SK-N-SH (cell line): Measurements from ENCODE around the gene CMYA5. TPM values are rescaled to one million over a fixed set of nuclear protein-coding genes. Genes with fewer than 3 reads are reported as not detected.

Experiments
- CTCF ChIA-PET: fragments of 300-600, 350-600 bp; formaldehyde crosslinking; extraction: SDS; loops from one replicate; lab custom pipeline; 2021; lab: Yijun Ruan, JAX
- POLR2A ChIA-PET: fragments of 350-600 bp; sonication (Branson Sonifier 250); formaldehyde crosslinking; extraction: SDS; loops from one replicate; lab custom pipeline; 2020; ENCODE audit warnings: antibody characterized with exemption, inconsistent platforms; lab: Yijun Ruan, JAX
- DNase-seq: peaks from one replicate; pipeline ENCODE4 v3.0.0; 2012
- H2AFZ ChIP-seq: fragments of 200-600 bp; sonication (generic); 2 replicates; pipeline ENCODE4 v1.8.1; 2016; ENCODE audit warnings: antibody characterized with exemption, mild to moderate bottlenecking, low read depth
- H3F3A ChIP-seq: fragments of 200-600 bp; sonication (generic); replicated peaks from 2 replicates; pipeline ENCODE3; 2016; ENCODE audit warnings: antibody characterized with exemption, mild to moderate bottlenecking; ENCODE audit not compliant: insufficient read depth
- H3K27ac ChIP-seq, 2 experiments: fragments of 200-500 bp in 1 of 2; fragments of 200-600 bp in 1 of 2; sonication (Bioruptor generic) in 1 of 2; sonication (generic), shearing (Covaris generic) in 1 of 2; 2 replicates each; pipeline versions ENCODE4 v1.5.1 to v1.6.1; 2014 to 2016; ENCODE audit warnings: low read depth in 2 of 2, inconsistent platforms in 1 of 2, low read length in 1 of 2, mild to moderate bottlenecking in 1 of 2, mixed read lengths in 1 of 2
- H3K27me3 ChIP-seq: fragments of 200-600 bp; sonication (generic), shearing (Covaris generic); 2 replicates; pipeline ENCODE4 v1.6.1; 2016; ENCODE audit warnings: mixed run types; ENCODE audit not compliant: insufficient read depth
- H3K36me3 ChIP-seq, 2 experiments: fragments of 200-500 bp in 1 of 2; fragments of 200-600 bp in 1 of 2; sonication (Bioruptor generic) in 1 of 2; sonication (generic) in 1 of 2; replicated peaks in 1 of 2; 2 replicates each; pipeline versions ENCODE3 to v1.5.1; 2014 to 2016; ENCODE audit warnings: low read length in 1 of 2, mild to moderate bottlenecking in 1 of 2; ENCODE audit not compliant: insufficient read depth in 2 of 2, control insufficient read depth in 1 of 2
- H3K4me1 ChIP-seq, 2 experiments: fragments of 200-500 bp in 1 of 2; fragments of 200-600 bp in 1 of 2; sonication (Bioruptor generic) in 1 of 2; sonication (generic), shearing (Covaris generic) in 1 of 2; 2 replicates each; pipeline versions ENCODE4 v1.5.1 to v1.6.1; 2014 to 2016; ENCODE audit warnings: low read depth in 1 of 2, low read length in 1 of 2, mixed run types in 1 of 2; ENCODE audit not compliant: insufficient read depth in 2 of 2, control insufficient read depth in 1 of 2
- H3K4me2 ChIP-seq: fragments of 200-600 bp; sonication (generic), shearing (Covaris generic); 2 replicates; pipeline ENCODE4 v1.6.1; 2017; ENCODE audit warnings: mixed run types
- H3K4me3 ChIP-seq, 2 experiments: fragments of 200-500 bp in 1 of 2; fragments of 200-600 bp in 1 of 2; sonication (Bioruptor generic) in 1 of 2; sonication (generic), shearing (Covaris generic) in 1 of 2; 2 replicates each; pipeline versions ENCODE4 v1.5.1 to v1.8.1; 2014 to 2016; ENCODE audit warnings: low read depth in 2 of 2, inconsistent platforms in 1 of 2, low read length in 1 of 2, mild to moderate bottlenecking in 1 of 2, mixed read lengths in 1 of 2, moderate library complexity in 1 of 2
- H3K79me2 ChIP-seq: fragments of 200-600 bp; sonication (generic); 2 replicates; pipeline ENCODE4 v1.8.1; 2017; ENCODE audit warnings: mild to moderate bottlenecking; ENCODE audit not compliant: insufficient read depth
- H3K9ac ChIP-seq: fragments of 200-600 bp; sonication (generic); 2 replicates; pipeline ENCODE4 v1.6.1; 2017; ENCODE audit warnings: mixed run types
- H3K9me2 ChIP-seq: fragments of 200-600 bp; sonication (generic); 2 replicates; pipeline ENCODE4 v1.6.1; 2017; ENCODE audit warnings: mixed run types
- H3K9me3 ChIP-seq: fragments of 200-600 bp; sonication (generic); 2 replicates; pipeline ENCODE4 v1.6.1; 2017; ENCODE audit warnings: mixed run types, mild to moderate bottlenecking, moderate library complexity
- H4K20me1 ChIP-seq: fragments of 200-600 bp; sonication (generic); 2 replicates; pipeline ENCODE4 v1.6.1; 2017; ENCODE audit warnings: mild to moderate bottlenecking, mixed run types; ENCODE audit not compliant: insufficient read depth
- CHD2 ChIP-seq: fragments of 150-350 bp; IDR thresholded peaks from 2 replicates; pipeline ENCODE4 v1.6.1; 2018; ENCODE audit warnings: low read length; ENCODE audit not compliant: partially characterized antibody
- FOXJ3 ChIP-seq: sonication (generic); formaldehyde crosslinking; IDR thresholded peaks from 2 replicates; pipeline ENCODE4 v1.5.1; 2020; ENCODE audit warnings: mild to moderate bottlenecking, missing genetic modification reagents
- FOXM1 ChIP-seq: IDR thresholded peaks from 2 replicates; pipeline ENCODE4 v1.4.0; 2012; ENCODE audit warnings: low read depth, mild to moderate bottlenecking
- JUND ChIP-seq: IDR thresholded peaks from 2 replicates; pipeline ENCODE4 v1.4.0; 2012
- MAX ChIP-seq: IDR thresholded peaks from 2 replicates; pipeline ENCODE4 v1.4.0; 2012; ENCODE audit warnings: low read depth
- MXI1 ChIP-seq: IDR thresholded peaks from 2 replicates; pipeline ENCODE4 v1.6.1; 2012; ENCODE audit warnings: mild to moderate bottlenecking, low read depth, low read length, improper control_type of control experiment
- NRF1 ChIP-seq: IDR thresholded peaks from 2 replicates; pipeline ENCODE4 v1.6.1; 2012; ENCODE audit warnings: low read depth, mild to moderate bottlenecking, low read length
- RAD21 ChIP-seq: IDR thresholded peaks from 2 replicates; pipeline ENCODE4 v1.6.1; 2012; ENCODE audit warnings: mild to moderate bottlenecking, low read length
- RFX5 ChIP-seq: IDR thresholded peaks from 2 replicates; pipeline ENCODE4 v1.6.1; 2012; ENCODE audit warnings: mild to moderate bottlenecking, improper control_type of control experiment, low read length
- SMC3 ChIP-seq: IDR thresholded peaks from 2 replicates; pipeline ENCODE4 v1.6.1; 2012; ENCODE audit warnings: low read depth, low read length, improper control_type of control experiment
- TAF1 ChIP-seq: IDR thresholded peaks from 2 replicates; pipeline ENCODE4 v1.6.1; 2012; ENCODE audit warnings: low read depth, mild to moderate bottlenecking, low read length, moderate library complexity, borderline replicate concordance
- TCF12 ChIP-seq: IDR thresholded peaks from 2 replicates; pipeline ENCODE4 v1.4.0; 2012
- USF1 ChIP-seq: IDR thresholded peaks from 2 replicates; pipeline ENCODE4 v1.4.0; 2012; ENCODE audit warnings: low read depth, borderline replicate concordance
- USF2 ChIP-seq: fragments of 150-350 bp; IDR thresholded peaks from 2 replicates; pipeline ENCODE4 v1.6.1; 2017; ENCODE audit warnings: antibody characterized with exemption, low read length, low read depth, borderline replicate concordance
- WGBS: methylation state at CpG from one replicate; pipeline ENCODE4 v1.1.6; 2017; ENCODE audit warnings: low lambda C conversion rate; 5-methylcytosine and 5-hydroxymethylcytosine counted together
- polyA plus RNA-seq, 3 experiments: library from polyadenylated mRNA; depleted of rRNA; stranded (reverse); fragments of >200 nt; gene quantifications; 2 replicates each; pipeline ENCODE4 v1.2.3, GENCODE V29; 2012

Gene CMYA5
- polyA plus RNA-seq, 1 of the 3 experiments (the other 2 are of a cell fraction): 0.12 TPM

GRCh38 chr5:79727451-79728355, 38.1 kb downstream of the CMYA5 start (continued):
- TF ChIP-seq TAF1: no peak
- TF ChIP-seq JUND: no peak
- TF ChIP-seq RFX5: no peak
- TF ChIP-seq, all 33 proteins: peak for 0

- WGBS: 77% methylated on average over 4 of the region's 4 CpGs
- CTCF ChIA-PET: no interaction called here
Observed at GRCh38 chr5:79728396-79728795, 38.8 kb downstream of the CMYA5 start.

GRCh38 chr5:79729679-79730078, 40.0 kb downstream of the CMYA5 start:
- TF ChIP-seq CHD2 (no peak), TCF12 (no peak), MAX (no peak), USF1 (no peak), RFX5 (no peak), USF2 (no peak), FOXM1 (no peak), MXI1 (no peak)
- TF ChIP-seq, all 33 proteins: peak for 0
- POLR2A ChIA-PET: no interaction called here
- no peaks in the 10 kb centered on the region for H3K79me2 ChIP-seq
- CTCF ChIA-PET: interaction anchor here (0.7 kb wide), 1 partner anchor 38 kb away, joined by 4 read pairs; no protein-coding TSS in a partner anchor
- H2AFZ ChIP-seq: no peak overlapping the region
- no peaks in the 10 kb centered on the region for H4K20me1 ChIP-seq
- no peak for DNase-seq
- WGBS: 54% methylated on average over 2 of the region's 2 CpGs
- no peak overlapping the region for H3K27ac ChIP-seq
- H3K4me3 ChIP-seq: no peak overlapping the region
- H3K4me1 ChIP-seq: no peaks in the 10 kb centered on the region
- H3K27me3 ChIP-seq: peaks cover 7% of the 10 kb centered on the region; the same call in 1 of the 2 replicates
- H3K9me2 ChIP-seq: no peaks in the 10 kb centered on the region
- no peaks in the 10 kb centered on the region for H3K9me3 ChIP-seq
- no peaks in the 10 kb centered on the region for H3F3A ChIP-seq
- H3K4me2 ChIP-seq: no peak overlapping the region
- H3K9ac ChIP-seq: no peak overlapping the region
- no peaks in the 10 kb centered on the region for H3K36me3 ChIP-seq

More at GRCh38 chr5:79728396-79728795, 38.8 kb downstream of the CMYA5 start:
- POLR2A ChIA-PET: no interaction called here
- no peak overlapping the region for H3K4me3 ChIP-seq
- H3K4me1 ChIP-seq: no peaks in the 10 kb centered on the region
- H4K20me1 ChIP-seq: no peaks in the 10 kb centered on the region
- H3K9me3 ChIP-seq: no peaks in the 10 kb centered on the region
- DNase-seq: no peak
- no peaks in the 10 kb centered on the region for H3F3A ChIP-seq
- no peaks in the 10 kb centered on the region for H3K9me2 ChIP-seq
- no peaks in the 10 kb centered on the region for H3K79me2 ChIP-seq
- H3K36me3 ChIP-seq: no peaks in the 10 kb centered on the region
- no peak overlapping the region for H3K9ac ChIP-seq
- no peak overlapping the region for H2AFZ ChIP-seq
- TF ChIP-seq RAD21 (no peak), FOXJ3 (no peak), NRF1 (no peak), SMC3 (no peak), TAF1 (no peak), USF1 (no peak), FOXM1 (no peak)
- no peak overlapping the region for H3K4me2 ChIP-seq
- H3K27ac ChIP-seq: no peak overlapping the region
- no peaks in the 10 kb centered on the region for H3K27me3 ChIP-seq
